ENCODE results near the gene RUNX1. TPM values are rescaled to one million over a fixed set of nuclear protein-coding genes. Genes with fewer than 3 reads are reported as not detected.
A peak's percentile ranks its signal among the peaks of the same experiment; 100 is the strongest.

The RUNX1 gene
- polyA plus RNA-seq, 1 of the 3 experiments (the other 2 are of a cell fraction): 17.1 TPM

DNA sequence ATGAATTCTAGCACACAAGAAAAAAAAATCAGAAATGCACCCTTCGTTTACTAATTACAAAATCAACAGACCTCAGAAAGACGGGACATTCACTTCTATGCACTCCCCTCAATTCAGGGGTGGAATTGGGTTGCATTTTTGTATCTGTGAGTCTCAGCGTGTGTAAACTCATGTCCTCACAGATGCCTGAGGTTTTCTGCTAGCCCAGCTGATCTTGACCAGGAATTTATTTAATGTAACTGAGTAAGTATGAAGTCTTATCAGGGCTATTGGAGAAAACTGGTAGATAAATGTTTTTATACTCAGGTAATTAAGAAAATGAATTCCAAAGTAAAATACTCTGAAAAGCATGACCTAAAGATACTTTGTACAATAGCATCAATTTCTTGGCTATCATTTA lies 167.7 kb downstream of the RUNX1 start:
- Histone ChIP-seq H3K4me1 (ENCODE audit: control insufficient read depth in 1 of 2, insufficient read depth in 2 of 2, low read depth in 1 of 2, low read length in 1 of 2) (peaks cover 2 to 12% of the 10 kb centered on the region in 2 experiments; a peak in 2 of 4 replicates), H3K36me3 (replicated peaks in 1 of 2; ENCODE audit: control insufficient read depth in 1 of 2, insufficient read depth in 2 of 2, low read length in 1 of 2) (peaks cover 36 to 50% of the 10 kb centered on the region in 2 experiments), H3K79me2 (ENCODE audit: insufficient read depth) (peaks cover 93% of the 10 kb centered on the region), H3K4me3 (ENCODE audit: low read depth in 2 of 2, low read length in 1 of 2) (peak overlapping the region; percentile 12 to 55; a peak in 3 of 4 replicates), H3K9me3 (no peaks in the 10 kb centered on the region), H2AFZ (ENCODE audit: low read depth) (no peak overlapping the region), H3F3A (replicated peaks; ENCODE audit: insufficient read depth) (peaks cover 40% of the 10 kb centered on the region), H3K27me3 (ENCODE audit: insufficient read depth) (no peaks in the 10 kb centered on the region), H3K4me2 (peak overlapping the region; percentile 86), H3K9ac (peak overlapping the region; percentile 92), H3K27ac (ENCODE audit: low read depth in 2 of 2, low read length in 1 of 2) (peak overlapping the region; percentile 77 to 95; a peak in 3 of 4 replicates), H3K9me2 (no peaks in the 10 kb centered on the region), H4K20me1 (ENCODE audit: insufficient read depth) (peaks cover 30% of the 10 kb centered on the region)
- ChIA-PET POLR2A (no interaction called here), CTCF (interaction anchor here (3.2 kb wide), 1 partner anchor 9 kb away, joined by 14 read pairs; no protein-coding TSS in a partner anchor)
- WGBS (ENCODE audit: low lambda C conversion rate): 38% methylated on average over 3 of the region's 3 CpGs
- DNase-seq: no peak
- TF ChIP-seq GABPA (IDR thresholded peaks at IDR 0.05; ENCODE audit: low read depth) (no peak), CHD2 (IDR thresholded peaks at IDR 0.05; ENCODE audit: low read length, partially characterized antibody) (no peak), EZH2phosphoT487 (IDR thresholded peaks at IDR 0.05; ENCODE audit: borderline replicate concordance, low read depth) (no peak), FOXM1 (IDR thresholded peaks at IDR 0.05; ENCODE audit: low read depth) (no peak), TCF12 (IDR thresholded peaks at IDR 0.05) (no peak), RAD21 (IDR thresholded peaks at IDR 0.05; ENCODE audit: low read length) (no peak), TAF1 (IDR thresholded peaks at IDR 0.05; ENCODE audit: borderline replicate concordance, low read depth, low read length) (no peak), TEAD4 (IDR thresholded peaks at IDR 0.05; ENCODE audit: borderline replicate concordance, insufficient read depth) (no peak), ZBTB33 (IDR thresholded peaks at IDR 0.05; ENCODE audit: borderline replicate concordance, low read depth) (no peak), EP300 (IDR thresholded peaks at IDR 0.05; ENCODE audit: borderline replicate concordance in 1 of 2, low read depth in 1 of 2, low read length in 1 of 2) (no peak)

DNA sequence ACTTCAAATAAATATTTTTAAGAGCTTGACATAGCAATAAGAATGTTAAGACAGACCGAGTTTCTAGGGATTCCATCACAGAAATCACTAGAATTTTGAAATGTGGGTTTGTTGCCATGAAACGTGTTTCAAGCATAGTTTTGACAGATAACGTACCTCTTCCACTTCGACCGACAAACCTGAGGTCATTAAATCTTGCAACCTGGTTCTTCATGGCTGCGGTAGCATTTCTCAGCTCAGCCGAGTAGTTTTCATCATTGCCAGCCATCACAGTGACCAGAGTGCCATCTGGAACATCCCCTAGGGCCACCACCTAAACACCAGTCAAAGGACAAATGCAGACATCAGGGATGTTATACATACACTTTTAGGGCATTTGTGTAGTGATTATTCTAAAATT lies 168.7 kb downstream of the RUNX1 start:
- Histone ChIP-seq H3K79me2 (ENCODE audit: insufficient read depth) (peaks cover 93% of the 10 kb centered on the region), H3F3A (replicated peaks; ENCODE audit: insufficient read depth) (peaks cover 46% of the 10 kb centered on the region), H3K9me2 (no peaks in the 10 kb centered on the region), H3K4me1 (ENCODE audit: control insufficient read depth in 1 of 2, insufficient read depth in 2 of 2, low read depth in 1 of 2, low read length in 1 of 2) (peaks cover 2 to 12% of the 10 kb centered on the region in 2 experiments; a peak in 2 of 4 replicates), H2AFZ (ENCODE audit: low read depth) (no peak overlapping the region), H3K4me2 (peak overlapping the region; percentile 86), H3K36me3 (replicated peaks in 1 of 2; ENCODE audit: control insufficient read depth in 1 of 2, insufficient read depth in 2 of 2, low read length in 1 of 2) (peaks cover 45 to 59% of the 10 kb centered on the region in 2 experiments), H3K4me3 (ENCODE audit: low read depth in 2 of 2, low read length in 1 of 2) (no peak overlapping the region), H3K9ac (peak overlapping the region; percentile 92; the same call in 1 of the 2 replicates), H3K27me3 (ENCODE audit: insufficient read depth) (no peaks in the 10 kb centered on the region), H3K9me3 (no peaks in the 10 kb centered on the region), H4K20me1 (ENCODE audit: insufficient read depth) (peaks cover 31% of the 10 kb centered on the region), H3K27ac (ENCODE audit: low read depth in 2 of 2, low read length in 1 of 2) (peak overlapping the region in 1 of 2 experiments; percentile 95; a peak in 3 of 4 replicates)
- TF ChIP-seq TAF1 (IDR thresholded peaks at IDR 0.05; ENCODE audit: borderline replicate concordance, low read depth, low read length) (no peak), USF2 (IDR thresholded peaks at IDR 0.05; ENCODE audit: borderline replicate concordance, low read depth, low read length) (no peak), PBX3 (IDR thresholded peaks at IDR 0.05) (no peak), POLR2AphosphoS5 (IDR thresholded peaks at IDR 0.05; ENCODE audit: low read depth, low read length) (no peak), TCF12 (IDR thresholded peaks at IDR 0.05) (no peak), GABPA (IDR thresholded peaks at IDR 0.05; ENCODE audit: low read depth) (no peak), EZH2phosphoT487 (IDR thresholded peaks at IDR 0.05; ENCODE audit: borderline replicate concordance, low read depth) (no peak), FOXM1 (IDR thresholded peaks at IDR 0.05; ENCODE audit: low read depth) (no peak), TEAD4 (IDR thresholded peaks at IDR 0.05; ENCODE audit: borderline replicate concordance, insufficient read depth) (no peak), MXI1 (IDR thresholded peaks at IDR 0.05; ENCODE audit: low read depth, low read length) (no peak), YY1 (IDR thresholded peaks at IDR 0.05; ENCODE audit: low read depth) (no peak)
- TF ChIP-seq, protein P1, sequence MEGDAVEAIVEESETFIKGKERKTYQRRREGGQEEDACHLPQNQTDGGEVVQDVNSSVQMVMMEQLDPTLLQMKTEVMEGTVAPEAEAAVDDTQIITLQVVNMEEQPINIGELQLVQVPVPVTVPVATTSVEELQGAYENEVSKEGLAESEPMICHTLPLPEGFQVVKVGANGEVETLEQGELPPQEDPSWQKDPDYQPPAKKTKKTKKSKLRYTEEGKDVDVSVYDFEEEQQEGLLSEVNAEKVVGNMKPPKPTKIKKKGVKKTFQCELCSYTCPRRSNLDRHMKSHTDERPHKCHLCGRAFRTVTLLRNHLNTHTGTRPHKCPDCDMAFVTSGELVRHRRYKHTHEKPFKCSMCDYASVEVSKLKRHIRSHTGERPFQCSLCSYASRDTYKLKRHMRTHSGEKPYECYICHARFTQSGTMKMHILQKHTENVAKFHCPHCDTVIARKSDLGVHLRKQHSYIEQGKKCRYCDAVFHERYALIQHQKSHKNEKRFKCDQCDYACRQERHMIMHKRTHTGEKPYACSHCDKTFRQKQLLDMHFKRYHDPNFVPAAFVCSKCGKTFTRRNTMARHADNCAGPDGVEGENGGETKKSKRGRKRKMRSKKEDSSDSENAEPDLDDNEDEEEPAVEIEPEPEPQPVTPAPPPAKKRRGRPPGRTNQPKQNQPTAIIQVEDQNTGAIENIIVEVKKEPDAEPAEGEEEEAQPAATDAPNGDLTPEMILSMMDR (IDR thresholded peaks at IDR 0.05): no peak
- TF ChIP-seq, protein P2, sequence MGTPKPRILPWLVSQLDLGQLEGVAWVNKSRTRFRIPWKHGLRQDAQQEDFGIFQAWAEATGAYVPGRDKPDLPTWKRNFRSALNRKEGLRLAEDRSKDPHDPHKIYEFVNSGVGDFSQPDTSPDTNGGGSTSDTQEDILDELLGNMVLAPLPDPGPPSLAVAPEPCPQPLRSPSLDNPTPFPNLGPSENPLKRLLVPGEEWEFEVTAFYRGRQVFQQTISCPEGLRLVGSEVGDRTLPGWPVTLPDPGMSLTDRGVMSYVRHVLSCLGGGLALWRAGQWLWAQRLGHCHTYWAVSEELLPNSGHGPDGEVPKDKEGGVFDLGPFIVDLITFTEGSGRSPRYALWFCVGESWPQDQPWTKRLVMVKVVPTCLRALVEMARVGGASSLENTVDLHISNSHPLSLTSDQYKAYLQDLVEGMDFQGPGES (IDR thresholded peaks at IDR 0.05; ENCODE audit: low read depth, low read length): no peak
- ChIA-PET POLR2A (no interaction called here), CTCF (interaction anchor here (1.7 to 3.2 kb wide), 2 partner anchors 10 to 135 kb away, joined by 4 to 14 read pairs; no protein-coding TSS in a partner anchor)
- DNase-seq: no peak
- WGBS (ENCODE audit: low lambda C conversion rate): 93% methylated on average over 7 of the region's 7 CpGs
